HepG2 (cell line): ENCODE data around the gene POFUT2. TPM values are rescaled to one million over a fixed set of nuclear protein-coding genes. Genes with fewer than 3 reads are reported as not detected.

Experiments
- ATAC-seq: fragments of 200-7000 bp; cut with Tn5 transposase; 3 replicates; pipeline ENCODE4 v1.9.1; 2020; ENCODE audit warnings: mild to moderate bottlenecking, moderate library complexity
- BruUV-seq: library from RNA; stranded (reverse); fragments of 400-500 nt; replicated peaks from 2 replicates; lab custom pipeline; 2021; lab: Mats Ljungman, UMichigan
- CTCF ChIA-PET: fragments of 300-600 bp; formaldehyde crosslinking; extraction: SDS; loops from one replicate; lab custom pipeline; 2021; ENCODE audit warnings: low total read pairs, inconsistent platforms, low intra/inter-chr PET ratio; lab: Yijun Ruan, JAX
- POLR2A ChIA-PET: fragments of 350-600 bp; sonication (Branson Sonifier 250); formaldehyde crosslinking; loops from one replicate; lab custom pipeline; 2020; ENCODE audit warnings: antibody characterized with exemption, inconsistent platforms; lab: Yijun Ruan, JAX
- DNase-seq: peaks from one replicate; pipeline ENCODE4 v3.0.0-alpha.2; 2015; ENCODE audit warnings: low spot score
- FAIRE-seq: peaks from 3 replicates; lab custom pipeline; 2011; peaks lifted over from hg19 to GRCh38; lab: Jason Lieb, UNC
- H2AFZ ChIP-seq: one replicate; pipeline ENCODE4 v1.6.1; 2011; ENCODE audit warnings: low read length, inconsistent platforms
- H3K27ac ChIP-seq: fragments of 300-600 bp; 3 replicates; pipeline ENCODE4 v1.8.0; 2011; ENCODE audit warnings: mixed run types, mild to moderate bottlenecking, mixed read lengths, low read length, inconsistent platforms; ENCODE audit not compliant: insufficient read depth; ENCODE audit errors: extremely low read length
- H3K27me3 ChIP-seq, 2 experiments: fragments of 200-600 bp in 1 of 2; 2 replicates in 1 of 2; 3 replicates in 1 of 2; pipeline versions ENCODE4 v1.6.0 to v1.8.0; 2011; ENCODE audit warnings: low read length in 2 of 2, mild to moderate bottlenecking in 2 of 2, moderate library complexity in 2 of 2, inconsistent platforms in 1 of 2; ENCODE audit not compliant: insufficient read depth in 2 of 2, control insufficient read depth in 1 of 2
- H3K36me3 ChIP-seq, 2 experiments: fragments of 200-600 bp in 1 of 2; replicated peaks in 1 of 2; 2 replicates in 1 of 2; 3 replicates in 1 of 2; pipeline versions ENCODE4 v1.5.1 to v1.8.0; 2011; ENCODE audit warnings: low read length in 2 of 2, inconsistent platforms in 1 of 2; ENCODE audit not compliant: insufficient read depth in 2 of 2, control insufficient read depth in 1 of 2
- H3K4me1 ChIP-seq: 2 replicates; pipeline ENCODE4 v1.5.1; 2012; ENCODE audit warnings: low read length, inconsistent platforms; ENCODE audit not compliant: insufficient read depth
- H3K4me2 ChIP-seq: 2 replicates; pipeline ENCODE4 v1.6.0; 2011; ENCODE audit warnings: low read depth, low read length, inconsistent platforms
- H3K4me3 ChIP-seq, 3 experiments: fragments of 200-600 bp in 1 of 3; sonication (generic), shearing (Covaris generic) in 1 of 3; replicated peaks in 1 of 3; 2 replicates each; pipeline ENCODE4 v1.5.1; 2011 to 2016; ENCODE audit warnings: low read length in 3 of 3, inconsistent platforms in 2 of 3, low read depth in 2 of 3, mild to moderate bottlenecking in 2 of 3, control low read depth in 1 of 3, mixed read lengths in 1 of 3; ENCODE audit not compliant: insufficient read depth in 1 of 3
- H3K79me2 ChIP-seq: one replicate; pipeline ENCODE4 v1.6.1; 2011; ENCODE audit warnings: low read length, inconsistent platforms; ENCODE audit not compliant: insufficient read depth
- H3K9ac ChIP-seq: 2 replicates; pipeline ENCODE4 v1.6.0; 2011; ENCODE audit warnings: mild to moderate bottlenecking, low read depth, low read length, inconsistent platforms; ENCODE audit not compliant: insufficient read depth
- H3K9me3 ChIP-seq: 2 replicates; pipeline ENCODE4 v1.5.1; 2012; ENCODE audit warnings: mild to moderate bottlenecking, low read length
- H4K20me1 ChIP-seq: 2 replicates; pipeline ENCODE4 v1.6.0; 2011; ENCODE audit warnings: inconsistent platforms, mild to moderate bottlenecking, low read length, moderate library complexity; ENCODE audit not compliant: insufficient read depth
- GABPA ChIP-seq, 2 experiments: IDR thresholded peaks; 2 replicates each; pipeline ENCODE4 v1.6.1; 2011 to 2016; ENCODE audit warnings: low read depth in 2 of 2, low read length in 1 of 2, missing biosample characterization in 1 of 2, missing genetic modification characterization in 1 of 2
- IRX3 ChIP-seq: sonication (generic); formaldehyde crosslinking; IDR thresholded peaks from 2 replicates; pipeline ENCODE4 v1.8.1; 2023; ENCODE audit warnings: mild to moderate bottlenecking, low read depth, missing genetic modification reagents, borderline replicate concordance
- KAT7 ChIP-seq: IDR thresholded peaks from 2 replicates; pipeline ENCODE4 v1.6.1; 2018; ENCODE audit warnings: borderline replicate concordance, missing compliant biosample characterization
- KMT2A ChIP-seq: sonication (generic); formaldehyde crosslinking; IDR thresholded peaks from 2 replicates; pipeline ENCODE4 v1.4.0; 2020; ENCODE audit warnings: missing genetic modification reagents
- MXD1 ChIP-seq: sonication (generic); formaldehyde crosslinking; IDR thresholded peaks from 2 replicates; pipeline ENCODE4 v1.4.0; 2020; ENCODE audit warnings: mild to moderate bottlenecking, missing genetic modification reagents
- TGIF2 ChIP-seq: IDR thresholded peaks from 2 replicates; pipeline ENCODE4 v1.6.1; 2016; ENCODE audit warnings: control low read depth, missing compliant biosample characterization
- YEATS4 ChIP-seq: sonication (generic); formaldehyde crosslinking; IDR thresholded peaks from 2 replicates; pipeline ENCODE4 v1.4.0; 2020; ENCODE audit warnings: missing genetic modification reagents, borderline replicate concordance
- ZNF678 ChIP-seq: sonication (generic); formaldehyde crosslinking; IDR thresholded peaks from 2 replicates; pipeline ENCODE4 v1.4.0; 2020; ENCODE audit warnings: mild to moderate bottlenecking, missing genetic modification reagents
- WGBS: methylation state at CpG from one replicate; pipeline ENCODE4 v1.1.6; 2017; ENCODE audit warnings: low lambda C conversion rate; 5-methylcytosine and 5-hydroxymethylcytosine counted together
- in situ Hi-C: cut with HindIII; loops from 2 replicates; pipeline ENCODE4 v1.10.0; 2017; ENCODE audit warnings: low pct_unique_long_range_greater_than_20kb; ENCODE audit not compliant: extremely low pct_ligation_motif_present
- intact Hi-C: fragments of 100-400 bp; cut with micrococcal nuclease; formaldehyde crosslinking; loops from one replicate; pipeline ENCODE4 v1.10.0; 2022; ENCODE audit not compliant: unreplicated experiment
- polyA plus RNA-seq, 8 experiments: library from polyadenylated mRNA; depleted of rRNA in 3 of 8; stranded (reverse) in 7 of 8; unstranded in 1 of 8; fragments of >200 nt; fragmentation: Illumina TruSeq in 4 of 8; extraction: Trizol in 4 of 8; gene quantifications; 2 replicates each; pipeline versions ENCODE4 v1.2.1 to v1.2.3, GENCODE V29; 2011 to 2016; ENCODE audit warnings: low read depth in 4 of 8, missing spikeins in 1 of 8, mixed read lengths in 1 of 8; ENCODE audit not compliant: insufficient read depth in 1 of 8
- total RNA-seq, 5 experiments: library from RNA; depleted of rRNA; stranded (reverse); fragments of >200 nt; fragmentation: Illumina TruSeq; extraction: Trizol; gene quantifications; 2 replicates each; pipeline ENCODE4 v1.2.3, GENCODE V29; 2016; ENCODE audit warnings: low read depth in 1 of 5

The POFUT2 gene
- total and polyA plus RNA-seq, 2 of the 13 experiments (the other 11 are each of a cell fraction or from before 2014, with no cell fraction given): 22.8 to 24.0 TPM

DNA sequence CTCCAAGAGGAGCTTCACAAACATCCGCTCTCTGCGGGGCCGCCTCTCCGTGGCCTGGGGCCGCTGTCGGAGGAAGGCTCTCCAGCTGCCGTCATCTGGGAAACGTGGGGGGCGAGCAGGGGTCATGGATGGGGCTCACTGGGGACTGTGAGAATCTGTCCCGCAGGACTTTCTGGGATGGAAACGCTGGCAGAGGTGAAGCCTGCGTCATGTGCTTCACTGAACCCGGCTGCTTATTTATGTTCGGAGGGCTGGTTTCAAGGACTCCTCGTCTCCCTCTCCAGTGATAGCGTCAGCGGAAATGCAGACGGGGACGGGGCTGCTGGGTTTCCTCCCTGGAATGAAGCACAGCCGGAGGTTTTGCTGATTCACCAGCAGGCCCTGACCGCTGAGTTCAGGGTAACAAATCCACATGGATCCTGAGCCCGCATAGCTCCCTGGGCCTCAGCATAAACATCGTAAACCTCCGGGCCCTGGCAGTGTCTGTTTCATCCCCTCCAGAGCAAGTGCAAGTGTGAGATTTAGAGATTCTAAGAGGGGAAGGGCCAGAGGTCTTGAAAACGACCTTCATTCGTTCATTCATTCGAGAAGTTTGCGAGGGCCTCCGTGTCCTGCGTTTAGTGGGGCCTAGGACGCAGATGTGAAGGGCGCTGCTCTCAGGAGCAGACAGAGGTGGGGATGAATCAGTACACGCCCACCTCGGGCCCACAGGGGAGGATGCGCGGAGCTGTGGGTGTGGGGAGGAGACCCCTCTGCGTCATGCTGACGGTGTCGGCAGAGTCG, 7.0 kb upstream of the POFUT2 start (continued):
- TF ChIP-seq MXD1 (CRISPR knock-in tag) (no peak), KMT2A (CRISPR knock-in tag) (no peak)

DNA sequence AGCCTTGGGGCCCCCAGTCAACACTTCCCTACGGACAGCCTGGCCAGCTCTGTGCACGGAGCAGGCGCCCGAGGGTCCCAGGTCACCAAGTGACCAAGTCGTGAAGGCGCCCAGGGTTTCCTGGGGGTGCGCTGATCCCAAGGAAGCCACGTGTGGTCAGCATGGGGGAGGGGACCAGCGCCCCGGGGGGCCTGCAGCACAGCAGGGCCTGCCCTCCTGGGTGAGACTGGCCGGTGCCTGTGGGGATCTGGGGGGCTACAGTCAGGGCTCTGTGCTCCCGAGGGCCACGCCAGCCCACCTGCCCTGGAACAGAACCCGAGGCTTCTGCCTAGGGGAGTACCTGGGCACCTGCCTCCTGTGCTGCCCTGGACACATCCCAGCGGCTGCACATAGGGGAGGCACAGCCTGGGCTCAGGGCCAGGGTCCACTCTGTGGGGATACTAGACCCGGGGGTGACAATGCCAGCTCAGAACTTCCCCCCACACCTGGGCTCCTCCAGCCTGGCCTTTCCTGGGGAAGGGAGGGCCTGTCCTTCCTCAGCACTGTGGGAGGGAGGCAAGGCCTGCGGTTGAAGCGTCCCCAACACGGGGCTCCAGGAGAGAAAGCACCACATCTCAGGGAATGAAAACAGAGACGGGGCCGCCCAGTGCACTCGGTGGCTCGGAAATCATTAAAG, 6.2 kb upstream of the POFUT2 start:
- no peak overlapping the region; the same call in 1 of the 2 replicates for H3K4me2 ChIP-seq

More for the DNA sequence above, 6.2 kb upstream of the POFUT2 start:
- no TSS peak for BruUV-seq
- TF ChIP-seq TGIF2 (CRISPR knock-in tag): no peak
- TF ChIP-seq IRX3 (CRISPR knock-in tag): no peak
- no peak for TF ChIP-seq KAT7 (CRISPR knock-in tag)
- no peak for TF ChIP-seq GABPA (IDR thresholded peaks at IDR 0.05; ENCODE audit: low read depth, low read length)
- TF ChIP-seq GABPA (CRISPR knock-in tag; IDR thresholded peaks at IDR 0.05; ENCODE audit: low read depth): no peak
- TF ChIP-seq YEATS4: 0 out of 2 replicates have a peak, but pooled peaks have one; percentile 28
- TF ChIP-seq ZNF678: no peak
- Histone ChIP-seq H3K9ac (no peak overlapping the region), H3K4me1 (peaks cover 65% of the 10 kb centered on the region), H3K27ac (peak overlapping the region; percentile 50), H3K79me2 (no peaks in the 10 kb centered on the region), H3K9me3 (no peaks in the 10 kb centered on the region), H2AFZ (no peak overlapping the region), H3K36me3 (no peaks in the 10 kb centered on the region), H3K4me3 (no peak overlapping the region), H4K20me1 (no peaks in the 10 kb centered on the region), H3K27me3 (no peaks in the 10 kb centered on the region; a peak in 1 of 5 replicates)
- DNase-seq: no peak
- intact Hi-C loops: loop anchor here (5.0 to 10.0 kb wide), 2 partner anchors 63 to 111 kb away; partner anchors contain the start of gene COL18A1
- CTCF ChIA-PET: interaction anchor here (2.8 kb wide), 1 partner anchor 15 kb away, joined by 20 read pairs; no protein-coding TSS in a partner anchor
- in situ Hi-C loops: no loop called here
- FAIRE-seq: no peak
- 96% methylated on average over 7 of the region's 23 CpGs for WGBS
- POLR2A ChIA-PET: interaction anchor here (1.1 to 3.3 kb wide), 4 partner anchors 13 to 134 kb away, joined by 3 to 21 read pairs (median 5); no protein-coding TSS in a partner anchor
- ATAC-seq: 0 out of 3 replicates have a peak, but pooled peaks have one; percentile 5
